ENCODE results near the gene MTMR3.
A peak's percentile ranks its signal among the peaks of the same experiment; 100 is the strongest.

MTMR3 gene

GRCh38 chr22:29872144-29872893 is 10.7 kb upstream of the MTMR3 start:
- H3K18ac ChIP-seq (ENCODE audit: low read length) = no peak overlapping the region
- H3K79me2 ChIP-seq (ENCODE audit: control insufficient read depth, insufficient read depth, low read length) = no peaks in the 10 kb centered on the region
- WGBS (ENCODE audit: extremely low coverage, insufficient coverage, low lambda C conversion rate) = no CpG with 5 or more reads among the region's 3 CpGs
- DNase-seq = peak; percentile 41
- no peaks in the 10 kb centered on the region for H3K27me3 ChIP-seq (ENCODE audit: insufficient read depth, low read length, poor library complexity)
- no peak overlapping the region for H3K4me3 ChIP-seq (ENCODE audit: low read length)
- no peak overlapping the region for H3K23ac ChIP-seq (ENCODE audit: low read length)
- H3K4me2 ChIP-seq (ENCODE audit: low read length) = no peak overlapping the region
- H2BK120ac ChIP-seq (ENCODE audit: low read depth, low read length) = no peak overlapping the region
- H2BK15ac ChIP-seq (replicated peaks; ENCODE audit: low read depth) = no peak overlapping the region
- no peaks in the 10 kb centered on the region for H3K79me1 ChIP-seq (ENCODE audit: low read length)
- no peak overlapping the region for H3K9ac ChIP-seq (ENCODE audit: low read length)
- no peak overlapping the region for H3K27ac ChIP-seq (ENCODE audit: low read depth, low read length)
- H4K8ac ChIP-seq (ENCODE audit: low read depth, low read length) = no peak overlapping the region
- peak overlapping the region; percentile 41 for H4K5ac ChIP-seq (ENCODE audit: low read length)
- no peak overlapping the region for H3K56ac ChIP-seq (ENCODE audit: low read length)
- H3K4me1 ChIP-seq (ENCODE audit: control insufficient read depth, low read depth, low read length) = peaks cover 8% of the 10 kb centered on the region
- H2BK5ac ChIP-seq (ENCODE audit: low read length) = no peak overlapping the region
- no peaks in the 10 kb centered on the region for H3K36me3 ChIP-seq (ENCODE audit: control insufficient read depth, insufficient read depth, low read length)
- no peak overlapping the region for H3K4ac ChIP-seq (ENCODE audit: low read depth, low read length)
- H2AK5ac ChIP-seq (ENCODE audit: low read length) = no peak overlapping the region

DNA sequence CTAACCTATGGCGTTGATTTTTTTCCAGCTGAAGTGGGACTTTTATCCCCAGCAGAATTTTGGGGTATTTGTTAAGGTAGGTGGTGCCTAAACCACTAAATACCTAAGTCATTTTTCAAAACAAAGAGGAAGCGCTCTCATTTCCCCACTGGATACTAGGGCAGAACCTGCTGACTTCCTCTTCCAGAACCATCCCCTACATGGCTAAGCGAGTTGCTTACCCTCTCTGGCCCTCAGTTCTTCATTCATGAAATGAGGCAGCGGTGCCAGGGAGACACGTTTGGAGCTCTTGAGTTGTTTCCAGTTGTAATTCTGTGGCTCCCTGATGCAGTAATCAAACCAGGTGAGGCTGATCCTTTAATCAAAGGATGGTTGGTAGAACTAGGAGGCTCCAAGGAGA is 10.0 kb upstream of the MTMR3 start:
- H3K9ac ChIP-seq (ENCODE audit: low read length) = no peak overlapping the region
- H3K18ac ChIP-seq (ENCODE audit: low read length) = no peak overlapping the region
- H3K27me3 ChIP-seq (ENCODE audit: insufficient read depth, low read length, poor library complexity) = peaks cover under 1% of the 10 kb centered on the region
- no peak overlapping the region for H3K4ac ChIP-seq (ENCODE audit: low read depth, low read length)
- H4K8ac ChIP-seq (ENCODE audit: low read depth, low read length) = no peak overlapping the region
- no peaks in the 10 kb centered on the region for H3K36me3 ChIP-seq (ENCODE audit: control insufficient read depth, insufficient read depth, low read length)
- no peak overlapping the region for H3K27ac ChIP-seq (ENCODE audit: low read depth, low read length)
- no peaks in the 10 kb centered on the region for H3K79me2 ChIP-seq (ENCODE audit: control insufficient read depth, insufficient read depth, low read length)
- no peak overlapping the region for H3K23ac ChIP-seq (ENCODE audit: low read length)
- no peak overlapping the region for H2BK5ac ChIP-seq (ENCODE audit: low read length)
- H3K4me3 ChIP-seq (ENCODE audit: low read length) = no peak overlapping the region
- no peak for DNase-seq
- no peak overlapping the region for H2BK120ac ChIP-seq (ENCODE audit: low read depth, low read length)
- no peak overlapping the region for H4K5ac ChIP-seq (ENCODE audit: low read length)
- no peak overlapping the region for H2AK5ac ChIP-seq (ENCODE audit: low read length)
- no peak overlapping the region for H3K56ac ChIP-seq (ENCODE audit: low read length)
- H3K4me2 ChIP-seq (ENCODE audit: low read length) = no peak overlapping the region
- no peaks in the 10 kb centered on the region for H3K79me1 ChIP-seq (ENCODE audit: low read length)
- no peak overlapping the region for H2BK15ac ChIP-seq (replicated peaks; ENCODE audit: low read depth)
- peaks cover 8% of the 10 kb centered on the region for H3K4me1 ChIP-seq (ENCODE audit: control insufficient read depth, low read depth, low read length)
- no CpG with 5 or more reads among the region's 5 CpGs for WGBS (ENCODE audit: extremely low coverage, insufficient coverage, low lambda C conversion rate)

DNA sequence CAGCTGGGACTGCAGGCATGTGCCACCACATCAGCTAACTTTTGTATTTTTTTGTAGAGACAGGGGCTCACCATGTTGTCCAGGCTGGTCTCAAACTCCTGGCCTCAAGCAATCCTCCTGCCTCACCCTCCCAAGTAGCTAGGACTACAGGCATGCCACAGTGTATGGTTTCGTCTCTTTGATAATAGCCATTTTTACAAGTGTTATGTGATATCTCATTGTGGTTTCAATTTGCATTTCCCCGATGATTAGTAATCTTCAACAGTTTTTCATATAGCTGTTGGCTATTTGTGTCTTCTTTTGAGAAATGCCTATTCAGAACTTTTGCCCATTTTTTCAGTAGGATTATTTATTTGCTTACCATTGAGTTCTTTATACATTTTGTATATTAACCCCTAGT is 9.0 kb upstream of the MTMR3 start:
- Histone ChIP-seq H3K18ac (ENCODE audit: low read length) (no peak overlapping the region), H3K79me1 (ENCODE audit: low read length) (no peaks in the 10 kb centered on the region), H2BK15ac (replicated peaks; ENCODE audit: low read depth) (no peak overlapping the region), H2BK120ac (ENCODE audit: low read depth, low read length) (no peak overlapping the region), H2BK5ac (ENCODE audit: low read length) (no peak overlapping the region), H3K27me3 (ENCODE audit: insufficient read depth, low read length, poor library complexity) (peaks cover 2% of the 10 kb centered on the region), H3K23ac (ENCODE audit: low read length) (no peak overlapping the region), H3K79me2 (ENCODE audit: control insufficient read depth, insufficient read depth, low read length) (no peaks in the 10 kb centered on the region), H3K4me2 (ENCODE audit: low read length) (no peak overlapping the region), H2AK5ac (ENCODE audit: low read length) (no peak overlapping the region), H3K4me3 (ENCODE audit: low read length) (no peak overlapping the region), H3K36me3 (ENCODE audit: control insufficient read depth, insufficient read depth, low read length) (no peaks in the 10 kb centered on the region), H4K8ac (ENCODE audit: low read depth, low read length) (no peak overlapping the region), H3K4me1 (ENCODE audit: control insufficient read depth, low read depth, low read length) (peaks cover 8% of the 10 kb centered on the region), H3K4ac (ENCODE audit: low read depth, low read length) (no peak overlapping the region), H4K5ac (ENCODE audit: low read length) (no peak overlapping the region), H3K9ac (ENCODE audit: low read length) (no peak overlapping the region), H3K27ac (ENCODE audit: low read depth, low read length) (no peak overlapping the region), H3K56ac (ENCODE audit: low read length) (no peak overlapping the region)
- whole genome bisulfite sequencing (ENCODE audit: extremely low coverage, insufficient coverage, low lambda C conversion rate) = no CpG with 5 or more reads among the region's 2 CpGs
- DNase-seq = no peak

GRCh38 chr22:29877620-29878019 is 5.4 kb upstream of the MTMR3 start:
- H3K4ac ChIP-seq (ENCODE audit: low read depth, low read length) = no peak overlapping the region
- peaks cover under 1% of the 10 kb centered on the region for H3K4me1 ChIP-seq (ENCODE audit: control insufficient read depth, low read depth, low read length)
- H2BK120ac ChIP-seq (ENCODE audit: low read depth, low read length) = no peak overlapping the region
- no CpG with 5 or more reads among the region's 2 CpGs for WGBS (ENCODE audit: extremely low coverage, insufficient coverage, low lambda C conversion rate)
- H3K27me3 ChIP-seq (ENCODE audit: insufficient read depth, low read length, poor library complexity) = peaks cover 2% of the 10 kb centered on the region
- no peaks in the 10 kb centered on the region for H3K36me3 ChIP-seq (ENCODE audit: control insufficient read depth, insufficient read depth, low read length)
- H2BK15ac ChIP-seq (replicated peaks; ENCODE audit: low read depth) = no peak overlapping the region
- no peak overlapping the region for H3K4me2 ChIP-seq (ENCODE audit: low read length)
- H3K18ac ChIP-seq (ENCODE audit: low read length) = no peak overlapping the region
- H3K27ac ChIP-seq (ENCODE audit: low read depth, low read length) = no peak overlapping the region
- no peaks in the 10 kb centered on the region for H3K79me1 ChIP-seq (ENCODE audit: low read length)
- H3K23ac ChIP-seq (ENCODE audit: low read length) = no peak overlapping the region
- H3K79me2 ChIP-seq (ENCODE audit: control insufficient read depth, insufficient read depth, low read length) = no peaks in the 10 kb centered on the region
- no peak overlapping the region for H4K8ac ChIP-seq (ENCODE audit: low read depth, low read length)
- DNase-seq = no peak
- H4K5ac ChIP-seq (ENCODE audit: low read length) = no peak overlapping the region
- H3K56ac ChIP-seq (ENCODE audit: low read length) = no peak overlapping the region
- H3K9ac ChIP-seq (ENCODE audit: low read length) = no peak overlapping the region
- no peak overlapping the region for H3K4me3 ChIP-seq (ENCODE audit: low read length)
- no peak overlapping the region for H2AK5ac ChIP-seq (ENCODE audit: low read length)
- H2BK5ac ChIP-seq (ENCODE audit: low read length) = no peak overlapping the region

- no peak overlapping the region for H3K4me3 ChIP-seq (ENCODE audit: low read length)
Measured at GRCh38 chr22:29879753-29880152, 3.2 kb upstream of the MTMR3 start.

GRCh38 chr22:29882716-29883044 is 294 bp upstream of the MTMR3 start:
- Histone ChIP-seq H3K56ac (ENCODE audit: low read length) (no peak overlapping the region), H3K4me1 (ENCODE audit: control insufficient read depth, low read depth, low read length) (peaks cover 3% of the 10 kb centered on the region), H2BK120ac (ENCODE audit: low read depth, low read length) (no peak overlapping the region), H4K8ac (ENCODE audit: low read depth, low read length) (no peak overlapping the region), H3K27me3 (ENCODE audit: insufficient read depth, low read length, poor library complexity) (peaks cover 2% of the 10 kb centered on the region), H4K5ac (ENCODE audit: low read length) (no peak overlapping the region), H2AK5ac (ENCODE audit: low read length) (no peak overlapping the region), H3K36me3 (ENCODE audit: control insufficient read depth, insufficient read depth, low read length) (no peaks in the 10 kb centered on the region), H3K18ac (ENCODE audit: low read length) (no peak overlapping the region), H3K4ac (ENCODE audit: low read depth, low read length) (no peak overlapping the region), H3K9ac (ENCODE audit: low read length) (no peak overlapping the region), H3K4me2 (ENCODE audit: low read length) (no peak overlapping the region), H3K23ac (ENCODE audit: low read length) (no peak overlapping the region), H3K79me2 (ENCODE audit: control insufficient read depth, insufficient read depth, low read length) (peaks cover 20% of the 10 kb centered on the region), H3K4me3 (ENCODE audit: low read length) (no peak overlapping the region), H2BK15ac (replicated peaks; ENCODE audit: low read depth) (no peak overlapping the region), H2BK5ac (ENCODE audit: low read length) (no peak overlapping the region), H3K79me1 (ENCODE audit: low read length) (peaks cover 5% of the 10 kb centered on the region), H3K27ac (ENCODE audit: low read depth, low read length) (no peak overlapping the region)
- WGBS (ENCODE audit: extremely low coverage, insufficient coverage, low lambda C conversion rate) = no CpG with 5 or more reads among the region's 5 CpGs
- DNase-seq = no peak

More at GRCh38 chr22:29879753-29880152, 3.2 kb upstream of the MTMR3 start:
- Histone ChIP-seq H3K18ac (ENCODE audit: low read length) (no peak overlapping the region), H2BK15ac (replicated peaks; ENCODE audit: low read depth) (no peak overlapping the region), H3K9ac (ENCODE audit: low read length) (no peak overlapping the region), H3K36me3 (ENCODE audit: control insufficient read depth, insufficient read depth, low read length) (no peaks in the 10 kb centered on the region), H2BK120ac (ENCODE audit: low read depth, low read length) (no peak overlapping the region), H3K27ac (ENCODE audit: low read depth, low read length) (no peak overlapping the region), H3K4ac (ENCODE audit: low read depth, low read length) (no peak overlapping the region), H3K79me2 (ENCODE audit: control insufficient read depth, insufficient read depth, low read length) (peaks cover 10% of the 10 kb centered on the region), H3K4me2 (ENCODE audit: low read length) (no peak overlapping the region), H3K27me3 (ENCODE audit: insufficient read depth, low read length, poor library complexity) (peaks cover 2% of the 10 kb centered on the region), H3K79me1 (ENCODE audit: low read length) (peaks cover 2% of the 10 kb centered on the region), H2BK5ac (ENCODE audit: low read length) (no peak overlapping the region), H3K56ac (ENCODE audit: low read length) (no peak overlapping the region), H3K4me1 (ENCODE audit: control insufficient read depth, low read depth, low read length) (no peaks in the 10 kb centered on the region), H2AK5ac (ENCODE audit: low read length) (no peak overlapping the region), H4K8ac (ENCODE audit: low read depth, low read length) (no peak overlapping the region), H4K5ac (ENCODE audit: low read length) (no peak overlapping the region), H3K23ac (ENCODE audit: low read length) (no peak overlapping the region)
- DNase-seq = peak; percentile 59
- whole genome bisulfite sequencing (ENCODE audit: extremely low coverage, insufficient coverage, low lambda C conversion rate) = no CpG with 5 or more reads among the region's 5 CpGs
